Uterus (tissue), 4 donors: ENCODE data around the gene LRRIQ1. TPM values are rescaled to one million over a fixed set of nuclear protein-coding genes. Genes with fewer than 3 reads are reported as not detected.
"Not testable (repeated sequence)": the region's sequence is repeated elsewhere in the genome, so short reads cannot be mapped to it uniquely, and the experiment has no call there.

ENCODE experiments used
- DNase-seq, 2 donors: peaks; one replicate each; pipeline ENCODE4 v3.0.0-alpha.2; 2019 to 2020
- H3K27ac ChIP-seq, 2 donors: fragments of 200-600 bp; sonication (generic); 1 replicate in 1 of 2; 2 replicates in 1 of 2; pipeline ENCODE4 v1.5.1; 2016 to 2018
- H3K27me3 ChIP-seq, 2 donors: fragments of 200-600 bp; sonication (generic); one replicate each; pipeline ENCODE4 v1.5.1; 2018 to 2019; ENCODE audit warnings: control low read depth in 1 of 2
- H3K36me3 ChIP-seq, 2 donors: fragments of 200-600 bp; sonication (generic); one replicate each; pipeline ENCODE4 v1.5.1; 2019; ENCODE audit warnings: control low read depth in 1 of 2
- H3K4me1 ChIP-seq, 2 donors: fragments of 200-600 bp; sonication (generic); one replicate each; pipeline ENCODE4 v1.5.1; 2018 to 2019; ENCODE audit warnings: control low read depth in 1 of 2
- H3K4me3 ChIP-seq, 2 donors: fragments of 200-600 bp; sonication (generic); 1 replicate in 1 of 2; 2 replicates in 1 of 2; pipeline ENCODE4 v1.5.1; 2018 to 2019; ENCODE audit warnings: mild to moderate bottlenecking in 1 of 2
- H3K9me3 ChIP-seq, 2 donors: fragments of 200-600 bp; sonication (generic); one replicate each; pipeline ENCODE4 v1.5.1; 2019; ENCODE audit warnings: control low read depth in 1 of 2
- CTCF ChIP-seq, 4 experiments: fragments of 200-600 bp in 2 of 4; fragments of 450-650 bp in 2 of 4; sonication (generic) in 2 of 4; IDR thresholded peaks; one replicate each; pipeline ENCODE4 v1.5.1; 2016 to 2019; ENCODE audit warnings: antibody characterized with exemption in 4 of 4, mild to moderate bottlenecking in 2 of 4, moderate library complexity in 1 of 4
- POLR2A ChIP-seq, 2 donors: fragments of 450-650 bp; IDR thresholded peaks; one replicate each; pipeline ENCODE4 v1.6.1; 2016; ENCODE audit warnings: antibody characterized with exemption in 2 of 2, mild to moderate bottlenecking in 1 of 2, moderate library complexity in 1 of 2
- intact Hi-C: fragments of 100-400 bp; cut with DNase I; formaldehyde crosslinking; loops from one replicate; pipeline ENCODE4 v1.15.1; 2023; ENCODE audit warnings: low total_unique reads
- total RNA-seq, 4 donors: library from RNA; depleted of rRNA in 3 of 4; stranded (reverse); fragments of >200 nt in 3 of 4; gene quantifications; one replicate each; pipeline versions ENCODE4 v1.1.0 to v1.2.4, GENCODE V29; 2014 to 2023
- donor health status: DM: yes; HTN: yes; CAD: no.

Gene LRRIQ1
- total RNA-seq, 4 donors from 2014 or later, result 0.51 to 13.1 (median 1.9) TPM

- Histone ChIP-seq H3K4me3 (no peak overlapping the region), H3K27me3 (no peaks in the 10 kb centered on the region), H3K9me3 (no peaks in the 10 kb centered on the region), H3K4me1 (no peaks in the 10 kb centered on the region), H3K27ac (no peak overlapping the region), H3K36me3 (no peaks in the 10 kb centered on the region)
- DNase-seq, result no peak
- TF ChIP-seq POLR2A (IDR thresholded peaks at IDR 0.05) (no peak), CTCF (IDR thresholded peaks at IDR 0.05) (no peak)
- intact Hi-C loops, result no loop called here
These were observed 170.4 kb downstream of the LRRIQ1 start for GRCh38 chr12:85206543-85206942.

- H3K27ac ChIP-seq, H3K27me3 ChIP-seq, DNase-seq, H3K36me3 ChIP-seq, H3K4me3 ChIP-seq, intact Hi-C loops, H3K4me1 ChIP-seq, H3K9me3 ChIP-seq: not testable (repeated sequence)
These were observed 188.2 kb downstream of the LRRIQ1 start for GRCh38 chr12:85224339-85224738.

DNA sequence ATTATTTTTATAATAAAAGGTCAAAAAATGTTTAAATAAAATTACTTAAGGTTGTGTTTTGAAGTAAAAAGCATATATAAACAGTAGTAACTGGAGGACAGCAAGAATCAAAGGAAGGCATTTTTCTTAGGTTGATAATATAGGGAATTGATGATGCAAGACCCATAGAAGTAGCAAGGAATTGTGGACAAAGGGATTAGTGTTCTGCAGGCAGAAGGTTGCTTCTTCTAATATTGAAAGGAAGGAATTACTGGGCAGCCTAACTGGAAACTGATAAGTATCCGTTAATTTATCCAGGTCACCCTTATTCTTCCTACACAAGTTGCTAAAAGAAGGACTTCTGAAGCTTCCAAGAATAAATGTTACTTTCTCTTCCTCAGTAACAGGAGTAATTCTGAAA, 189.3 kb downstream of the LRRIQ1 start:
- H3K27ac ChIP-seq, result no peak overlapping the region

DNA sequence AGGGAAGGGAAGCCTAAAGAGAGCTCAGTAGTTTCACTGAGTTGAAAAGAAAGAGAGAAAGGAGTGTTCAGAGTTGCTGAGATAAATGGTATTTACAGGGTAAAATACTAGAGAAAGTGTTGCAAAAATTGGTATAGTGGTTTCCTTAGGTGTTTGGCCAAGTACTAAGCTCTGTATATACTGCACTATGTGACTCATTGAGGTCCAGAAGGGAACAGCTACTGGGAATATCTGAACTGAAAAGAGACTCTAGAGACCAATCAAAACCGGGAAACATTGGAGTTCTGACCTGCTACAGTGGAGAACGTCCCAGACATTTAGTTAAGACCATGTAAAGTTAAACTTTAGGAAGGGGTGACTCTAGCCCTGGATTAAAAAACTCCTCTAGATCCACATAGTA, 201.2 kb downstream of the LRRIQ1 start:
- H3K4me1 ChIP-seq, result no peaks in the 10 kb centered on the region
- intact Hi-C loops, result no loop called here
- H3K27me3 ChIP-seq, result no peaks in the 10 kb centered on the region
- no peaks in the 10 kb centered on the region for H3K9me3 ChIP-seq
- H3K4me3 ChIP-seq, result no peak overlapping the region
- no peaks in the 10 kb centered on the region for H3K36me3 ChIP-seq
- TF ChIP-seq POLR2A (IDR thresholded peaks at IDR 0.05), result no peak
- TF ChIP-seq CTCF (IDR thresholded peaks at IDR 0.05), result no peak
- no peak for DNase-seq
- H3K27ac ChIP-seq, result no peak overlapping the region

More for the DNA sequence above, 189.3 kb downstream of the LRRIQ1 start:
- TF ChIP-seq CTCF (IDR thresholded peaks at IDR 0.05) (no peak), POLR2A (IDR thresholded peaks at IDR 0.05) (no peak)
- intact Hi-C loops, result no loop called here
- H3K27me3 ChIP-seq, result no peaks in the 10 kb centered on the region
- H3K9me3 ChIP-seq, result no peaks in the 10 kb centered on the region
- no peak overlapping the region for H3K4me3 ChIP-seq
- H3K36me3 ChIP-seq, result no peaks in the 10 kb centered on the region
- H3K4me1 ChIP-seq, result no peaks in the 10 kb centered on the region
- no peak for DNase-seq

DNA sequence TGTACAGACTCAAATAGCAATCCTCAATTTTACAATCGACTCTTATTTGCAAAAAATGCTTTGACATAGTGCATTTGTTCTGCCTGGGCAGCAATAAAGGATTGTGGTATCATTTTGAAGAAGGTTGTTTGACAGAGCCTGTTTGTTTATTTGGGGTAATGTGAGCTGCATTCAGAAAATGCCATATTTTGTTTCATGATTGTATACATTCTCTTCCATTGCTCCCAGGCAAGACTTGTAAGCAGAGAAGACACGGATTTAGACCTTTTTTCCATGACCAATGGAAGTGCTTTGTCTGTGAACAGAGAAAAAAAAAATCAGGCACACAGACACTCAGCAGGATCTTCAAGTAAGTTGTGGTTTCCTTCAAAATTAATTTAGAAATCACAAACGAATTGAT, 208.4 kb downstream of the LRRIQ1 start:
- H3K36me3 ChIP-seq, result no peaks in the 10 kb centered on the region
- intact Hi-C loops, result no loop called here

More for the DNA sequence above, 208.4 kb downstream of the LRRIQ1 start:
- no peak overlapping the region for H3K27ac ChIP-seq
- DNase-seq, result no peak
- no peaks in the 10 kb centered on the region for H3K27me3 ChIP-seq
- no peak overlapping the region for H3K4me3 ChIP-seq
- no peaks in the 10 kb centered on the region for H3K9me3 ChIP-seq
- TF ChIP-seq CTCF (IDR thresholded peaks at IDR 0.05) (no peak), POLR2A (IDR thresholded peaks at IDR 0.05) (no peak)
- no peaks in the 10 kb centered on the region for H3K4me1 ChIP-seq
